ENCODE data around the gene OR11H7.

OR11H7 gene

GRCh38 chr14:20228681-20229080, at the start of gene OR11H7:
OR11H7 (plus strand) TSS chr14:20228981.
- no peak for DNase-seq (ENCODE audit: low spot score)
- ChIA-PET CTCF (interaction anchor here (0.6 kb wide), 1 partner anchor 165 kb away, joined by 4 read pairs; no protein-coding TSS in a partner anchor), POLR2A (ENCODE audit: low non-redundant PET) (no interaction called here)
- no peak for TF ChIP-seq CTCF (conservative IDR thresholded peaks at IDR 0.05; ENCODE audit: low read depth)
- H3K27ac ChIP-seq = no peak within 1 kb of the TSS

- no peak for TF ChIP-seq CTCF (conservative IDR thresholded peaks at IDR 0.05; ENCODE audit: low read depth)
- DNase-seq (ENCODE audit: low spot score) = no peak
- no peak overlapping the region for H3K27ac ChIP-seq
- ChIA-PET POLR2A (ENCODE audit: low non-redundant PET) (no interaction called here), CTCF (no interaction called here)
Observed at GRCh38 chr14:20179218-20179617, 49.6 kb upstream of the OR11H7 start.

DNA sequence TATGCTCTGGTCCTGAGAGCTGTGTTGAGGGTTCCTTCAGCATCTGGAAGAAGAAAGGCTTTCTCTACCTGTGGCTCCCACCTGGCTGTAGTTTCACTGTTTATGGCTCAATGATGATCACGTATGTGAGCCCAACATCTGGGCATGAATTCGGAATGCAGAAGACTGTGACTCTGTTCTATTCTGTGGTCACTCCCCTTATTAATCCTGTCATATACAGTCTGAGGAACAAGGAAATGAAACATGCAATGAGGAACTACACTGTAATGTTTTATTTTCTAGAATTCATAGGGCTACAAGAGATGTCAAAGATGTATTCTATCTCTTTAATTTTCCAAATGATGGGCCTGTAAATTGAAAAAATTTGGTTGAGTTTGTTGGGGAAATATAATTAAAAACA, 48.9 kb upstream of the OR11H7 start:
- no peak overlapping the region for H3K27ac ChIP-seq
- TF ChIP-seq CTCF (conservative IDR thresholded peaks at IDR 0.05; ENCODE audit: low read depth) = no peak
- POLR2A ChIA-PET (ENCODE audit: low non-redundant PET) = no interaction called here
- CTCF ChIA-PET = no interaction called here
- no peak for DNase-seq (ENCODE audit: low spot score)

- H3K27ac ChIP-seq = no peak overlapping the region
- DNase-seq (ENCODE audit: low spot score) = no peak
- POLR2A ChIA-PET (ENCODE audit: low non-redundant PET) = no interaction called here
- no peak for TF ChIP-seq CTCF (conservative IDR thresholded peaks at IDR 0.05; ENCODE audit: low read depth)
- CTCF ChIA-PET = no interaction called here
Observed at GRCh38 chr14:20180486-20180885, 48.3 kb upstream of the OR11H7 start.

GRCh38 chr14:20184181-20184580, 44.6 kb upstream of the OR11H7 start:
- no peak for DNase-seq (ENCODE audit: low spot score)
- H3K27ac ChIP-seq = no peak overlapping the region
- CTCF ChIA-PET = no interaction called here
- POLR2A ChIA-PET (ENCODE audit: low non-redundant PET) = no interaction called here
- TF ChIP-seq CTCF (conservative IDR thresholded peaks at IDR 0.05; ENCODE audit: low read depth) = no peak

- CTCF ChIA-PET = interaction anchor here (0.9 kb wide), 1 partner anchor 98 kb away, joined by 4 read pairs; no protein-coding TSS in a partner anchor
- no peak for TF ChIP-seq CTCF (conservative IDR thresholded peaks at IDR 0.05; ENCODE audit: low read depth)
- no peak within 1 kb of the TSS for H3K27ac ChIP-seq
Observed at GRCh38 chr14:20190596-20190995, 38.2 kb upstream of the OR11H7 start, which contains the start of gene OR11G2. OR11G2 (plus strand) TSS chr14:20190896; CDS start chr14:20197438, 6,542 bp downstream.

GRCh38 chr14:20191396-20191795, 37.4 kb upstream of the OR11H7 start:
- ChIA-PET CTCF (no interaction called here), POLR2A (ENCODE audit: low non-redundant PET) (no interaction called here)
- DNase-seq (ENCODE audit: low spot score) = no peak
- no peak overlapping the region for H3K27ac ChIP-seq
- TF ChIP-seq CTCF (conservative IDR thresholded peaks at IDR 0.05; ENCODE audit: low read depth) = no peak

More at GRCh38 chr14:20190596-20190995, 38.2 kb upstream of the OR11H7 start, which contains the start of gene OR11G2:
- no peak for DNase-seq (ENCODE audit: low spot score)
- POLR2A ChIA-PET (ENCODE audit: low non-redundant PET) = no interaction called here

Data from RWPE1 (cell line).